Measurements from ENCODE around the gene FAM120A.

FAM120A gene

DNA sequence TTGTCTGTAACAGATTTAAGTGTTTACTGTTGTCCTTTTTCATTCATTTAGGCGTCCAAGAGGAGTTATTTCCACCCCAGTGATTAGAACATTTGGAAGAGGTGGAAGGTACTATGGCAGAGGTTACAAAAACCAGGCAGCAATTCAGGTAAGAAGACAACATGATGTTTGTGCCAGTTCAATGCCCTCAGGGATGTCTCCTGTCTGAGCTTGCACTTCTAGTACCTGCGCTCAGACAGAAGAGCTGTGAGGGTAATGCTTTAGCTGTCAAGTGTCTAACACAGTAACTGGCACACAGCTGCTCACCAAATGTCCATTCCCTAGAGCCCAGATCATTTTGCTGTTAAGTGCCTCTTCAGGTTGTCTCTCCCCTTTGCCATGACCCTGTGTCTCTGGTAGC lies 110.7 kb downstream of the FAM120A start:
- POLR2A ChIA-PET, result no interaction called here
- no peak overlapping the region for H3K27ac ChIP-seq (ENCODE audit: insufficient read depth in 1 of 2, low read depth in 1 of 2, low read length in 2 of 2, poor library complexity in 1 of 2, severe bottlenecking in 2 of 2)
- no peak for DNase-seq
- no peaks in the 10 kb centered on the region for H3K9me3 ChIP-seq (ENCODE audit: control extremely low read depth in 1 of 5, control insufficient read depth in 4 of 5, insufficient read depth in 2 of 5, low read depth in 1 of 5, low read length in 4 of 5)
- 90% methylated on average over 2 of the region's 2 CpGs for WGBS (ENCODE audit: insufficient coverage)
- peaks cover 3 to 10% (median 5%) of the 10 kb centered on the region in 4 experiments for H3K4me1 ChIP-seq (ENCODE audit: control extremely low read depth in 1 of 4, control insufficient read depth in 4 of 4, insufficient read depth in 4 of 4, low read length in 3 of 4)
- H3K27me3 ChIP-seq (replicated peaks in 2 of 5; ENCODE audit: control insufficient read depth in 4 of 5, insufficient read depth in 5 of 5, low read length in 4 of 5), result no peaks in the 10 kb centered on the region
- H3K4me3 ChIP-seq (ENCODE audit: control insufficient read depth in 1 of 7, extremely low read depth in 1 of 7, insufficient read depth in 4 of 7, low read depth in 2 of 7, low read length in 6 of 7), result no peak overlapping the region
- peaks cover 19 to 66% (median 48%) of the 10 kb centered on the region in 4 experiments for H3K36me3 ChIP-seq (ENCODE audit: control insufficient read depth in 4 of 4, insufficient read depth in 4 of 4, low read length in 3 of 4)
- CTCF ChIA-PET, result interaction anchor here (1.0 kb wide), 1 partner anchor 24 kb away, joined by 4 read pairs; no protein-coding TSS in a partner anchor

GRCh38 chr9:93565089-93565488 lies 113.6 kb downstream of the FAM120A start:
- no peak overlapping the region for H3K27ac ChIP-seq (ENCODE audit: insufficient read depth in 1 of 2, low read depth in 1 of 2, low read length in 2 of 2, poor library complexity in 1 of 2, severe bottlenecking in 2 of 2)
- no peaks in the 10 kb centered on the region for H3K9me3 ChIP-seq (ENCODE audit: control extremely low read depth in 1 of 5, control insufficient read depth in 4 of 5, insufficient read depth in 2 of 5, low read depth in 1 of 5, low read length in 4 of 5)
- ChIA-PET CTCF (interaction anchor here (2.2 kb wide), 1 partner anchor 56 kb away, joined by 7 read pairs; no protein-coding TSS in a partner anchor), POLR2A (no interaction called here)
- WGBS (ENCODE audit: insufficient coverage), result no CpG with 5 or more reads among the region's 4 CpGs
- H3K4me1 ChIP-seq (ENCODE audit: control extremely low read depth in 1 of 4, control insufficient read depth in 4 of 4, insufficient read depth in 4 of 4, low read length in 3 of 4), result peaks cover 5 to 26% (median 23%) of the 10 kb centered on the region in 4 experiments
- no peak for DNase-seq
- H3K36me3 ChIP-seq (ENCODE audit: control insufficient read depth in 4 of 4, insufficient read depth in 4 of 4, low read length in 3 of 4), result peaks cover 10 to 37% (median 26%) of the 10 kb centered on the region in 4 experiments
- H3K4me3 ChIP-seq (ENCODE audit: control insufficient read depth in 1 of 7, extremely low read depth in 1 of 7, insufficient read depth in 4 of 7, low read depth in 2 of 7, low read length in 6 of 7), result no peak overlapping the region
- H3K27me3 ChIP-seq (replicated peaks in 2 of 5; ENCODE audit: control insufficient read depth in 4 of 5, insufficient read depth in 5 of 5, low read length in 4 of 5), result no peaks in the 10 kb centered on the region

GRCh38 chr9:93566408-93567270 lies 115.2 kb downstream of the FAM120A start:
- Histone ChIP-seq H3K9me3 (ENCODE audit: control extremely low read depth in 1 of 5, control insufficient read depth in 4 of 5, insufficient read depth in 2 of 5, low read depth in 1 of 5, low read length in 4 of 5) (peaks cover 0 to 12% (median 0%) of the 10 kb centered on the region in 5 experiments), H3K4me1 (ENCODE audit: control extremely low read depth in 1 of 4, control insufficient read depth in 4 of 4, insufficient read depth in 4 of 4, low read length in 3 of 4) (peaks cover 5 to 26% (median 23%) of the 10 kb centered on the region in 4 experiments), H3K27ac (ENCODE audit: insufficient read depth in 1 of 2, low read depth in 1 of 2, low read length in 2 of 2, poor library complexity in 1 of 2, severe bottlenecking in 2 of 2) (peak overlapping the region; percentile 90 to 95), H3K36me3 (ENCODE audit: control insufficient read depth in 4 of 4, insufficient read depth in 4 of 4, low read length in 3 of 4) (peaks cover 10 to 28% (median 18%) of the 10 kb centered on the region in 4 experiments), H3K27me3 (replicated peaks in 2 of 5; ENCODE audit: control insufficient read depth in 4 of 5, insufficient read depth in 5 of 5, low read length in 4 of 5) (no peaks in the 10 kb centered on the region), H3K4me3 (ENCODE audit: control insufficient read depth in 1 of 7, extremely low read depth in 1 of 7, insufficient read depth in 4 of 7, low read depth in 2 of 7, low read length in 6 of 7) (peak overlapping the region; percentile 19 to 82 (median 69))
- peak; percentile 96 to 97 (median 97) for DNase-seq
- ChIA-PET POLR2A (interaction anchor here (0.9 to 1.2 kb wide), 3 partner anchors 10 to 90 kb away, joined by 3 to 4 read pairs (median 3); no protein-coding TSS in a partner anchor), CTCF (interaction anchor here (0.7 to 2.2 kb wide), 17 partner anchors 9 to 118 kb away, joined by 3 to 13 read pairs (median 4); no protein-coding TSS in a partner anchor)
- WGBS (ENCODE audit: insufficient coverage), result under 1% methylated on average over 60 of the region's 69 CpGs

DNA sequence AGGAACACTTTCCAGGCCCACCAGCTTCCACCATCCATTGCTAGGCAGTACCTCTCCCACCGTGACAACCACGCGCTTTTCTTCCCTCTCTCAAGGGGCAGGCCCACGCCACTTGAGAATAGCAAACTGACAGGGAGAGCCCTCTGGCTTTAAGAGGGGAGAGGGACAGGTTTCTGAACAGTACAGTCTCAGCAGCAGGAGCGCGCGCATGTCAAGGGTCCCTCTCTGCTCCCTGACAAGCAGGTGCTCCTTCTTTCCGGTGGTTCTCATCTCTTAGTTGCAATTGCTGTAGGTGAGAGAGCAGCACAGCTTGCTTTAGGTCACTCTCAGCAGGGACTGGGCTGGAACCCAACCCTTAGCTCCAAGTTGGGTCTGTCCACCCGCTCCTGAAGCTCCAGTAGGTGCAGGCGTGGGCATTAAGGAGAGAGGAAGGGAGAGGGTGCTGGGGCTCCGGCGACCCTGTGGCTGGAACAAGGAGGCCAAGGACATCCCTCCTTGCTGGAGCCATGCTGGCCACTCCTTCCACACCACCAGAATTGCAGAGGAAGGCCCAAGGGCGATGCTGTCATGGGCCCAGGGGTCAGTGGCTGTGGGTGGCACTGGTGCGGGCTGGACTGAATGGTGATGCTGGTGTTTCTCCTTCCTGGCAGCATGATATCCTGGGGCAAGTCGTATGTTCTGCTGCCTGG lies 115.9 kb downstream of the FAM120A start:
- Histone ChIP-seq H3K9me3 (ENCODE audit: control extremely low read depth in 1 of 5, control insufficient read depth in 4 of 5, insufficient read depth in 2 of 5, low read depth in 1 of 5, low read length in 4 of 5) (peaks cover 0 to 12% (median 0%) of the 10 kb centered on the region in 5 experiments), H3K27ac (ENCODE audit: insufficient read depth in 1 of 2, low read depth in 1 of 2, low read length in 2 of 2, poor library complexity in 1 of 2, severe bottlenecking in 2 of 2) (peak overlapping the region; percentile 90 to 95), H3K27me3 (replicated peaks in 2 of 5; ENCODE audit: control insufficient read depth in 4 of 5, insufficient read depth in 5 of 5, low read length in 4 of 5) (no peaks in the 10 kb centered on the region), H3K36me3 (ENCODE audit: control insufficient read depth in 4 of 4, insufficient read depth in 4 of 4, low read length in 3 of 4) (peaks cover 8 to 21% (median 13%) of the 10 kb centered on the region in 4 experiments), H3K4me3 (ENCODE audit: control insufficient read depth in 1 of 7, extremely low read depth in 1 of 7, insufficient read depth in 4 of 7, low read depth in 2 of 7, low read length in 6 of 7) (peak overlapping the region; percentile 19 to 82 (median 69)), H3K4me1 (ENCODE audit: control extremely low read depth in 1 of 4, control insufficient read depth in 4 of 4, insufficient read depth in 4 of 4, low read length in 3 of 4) (peaks cover 5 to 26% (median 23%) of the 10 kb centered on the region in 4 experiments)
- peak; percentile 20 to 48 (median 40) for DNase-seq
- ChIA-PET POLR2A (no interaction called here), CTCF (interaction anchor here (1.1 to 2.2 kb wide), 7 partner anchors 11 to 118 kb away, joined by 3 to 13 read pairs (median 7); no protein-coding TSS in a partner anchor)
- WGBS (ENCODE audit: insufficient coverage), result 73% methylated on average over 12 of the region's 15 CpGs

- 97% methylated on average over 5 of the region's 5 CpGs for WGBS (ENCODE audit: insufficient coverage)
- H3K9me3 ChIP-seq (ENCODE audit: control extremely low read depth in 1 of 5, control insufficient read depth in 4 of 5, insufficient read depth in 2 of 5, low read depth in 1 of 5, low read length in 4 of 5), result peaks cover 0 to 12% (median 0%) of the 10 kb centered on the region in 5 experiments
Measured at GRCh38 chr9:93568169-93568568, 116.7 kb downstream of the FAM120A start.

GRCh38 chr9:93569621-93570174 lies 118.2 kb downstream of the FAM120A start:
- WGBS (ENCODE audit: insufficient coverage), result 14% methylated on average over 1 of the region's 1 CpG
- Histone ChIP-seq H3K9me3 (ENCODE audit: control extremely low read depth in 1 of 5, control insufficient read depth in 4 of 5, insufficient read depth in 2 of 5, low read depth in 1 of 5, low read length in 4 of 5) (peaks cover 0 to 12% (median 0%) of the 10 kb centered on the region in 5 experiments), H3K36me3 (ENCODE audit: control insufficient read depth in 4 of 4, insufficient read depth in 4 of 4, low read length in 3 of 4) (peaks cover 0 to 2% (median 0%) of the 10 kb centered on the region in 4 experiments), H3K27ac (ENCODE audit: insufficient read depth in 1 of 2, low read depth in 1 of 2, low read length in 2 of 2, poor library complexity in 1 of 2, severe bottlenecking in 2 of 2) (no peak overlapping the region), H3K4me1 (ENCODE audit: control extremely low read depth in 1 of 4, control insufficient read depth in 4 of 4, insufficient read depth in 4 of 4, low read length in 3 of 4) (peaks cover 5 to 26% (median 23%) of the 10 kb centered on the region in 4 experiments), H3K27me3 (replicated peaks in 2 of 5; ENCODE audit: control insufficient read depth in 4 of 5, insufficient read depth in 5 of 5, low read length in 4 of 5) (no peaks in the 10 kb centered on the region), H3K4me3 (ENCODE audit: control insufficient read depth in 1 of 7, extremely low read depth in 1 of 7, insufficient read depth in 4 of 7, low read depth in 2 of 7, low read length in 6 of 7) (no peak overlapping the region)
- DNase-seq, result peak in 2 of 3 donors; percentile 39 to 50
- ChIA-PET CTCF (no interaction called here), POLR2A (no interaction called here)

More at GRCh38 chr9:93568169-93568568, 116.7 kb downstream of the FAM120A start:
- H3K27me3 ChIP-seq (replicated peaks in 2 of 5; ENCODE audit: control insufficient read depth in 4 of 5, insufficient read depth in 5 of 5, low read length in 4 of 5), result no peaks in the 10 kb centered on the region
- ChIA-PET POLR2A (no interaction called here), CTCF (no interaction called here)
- DNase-seq, result no peak
- H3K36me3 ChIP-seq (ENCODE audit: control insufficient read depth in 4 of 4, insufficient read depth in 4 of 4, low read length in 3 of 4), result peaks cover 7 to 13% (median 10%) of the 10 kb centered on the region in 4 experiments
- H3K27ac ChIP-seq (ENCODE audit: insufficient read depth in 1 of 2, low read depth in 1 of 2, low read length in 2 of 2, poor library complexity in 1 of 2, severe bottlenecking in 2 of 2), result no peak overlapping the region
- peaks cover 5 to 26% (median 23%) of the 10 kb centered on the region in 4 experiments for H3K4me1 ChIP-seq (ENCODE audit: control extremely low read depth in 1 of 4, control insufficient read depth in 4 of 4, insufficient read depth in 4 of 4, low read length in 3 of 4)
- no peak overlapping the region for H3K4me3 ChIP-seq (ENCODE audit: control insufficient read depth in 1 of 7, extremely low read depth in 1 of 7, insufficient read depth in 4 of 7, low read depth in 2 of 7, low read length in 6 of 7)

Measured in common myeloid progenitor, CD34-positive (primary cell).